Measurements from ENCODE around the gene DNAJC16.

DNAJC16 gene

GRCh38 chr1:15622712-15623373 is 96.2 kb downstream of the DNAJC16 start:
- DNase-seq = no peak

- DNase-seq = no peak
These were observed 96.8 kb downstream of the DNAJC16 start for GRCh38 chr1:15623435-15623834.

- DNase-seq = no peak
These were observed 97.6 kb downstream of the DNAJC16 start for GRCh38 chr1:15624133-15624714.

GRCh38 chr1:15625056-15625917 is 98.6 kb downstream of the DNAJC16 start:
- DNase-seq = no peak

Measured in HCEC 1CT (cell line).